GM21423 (cell line): ENCODE measurements around the gene PSAPL1.

ENCODE experiments used
- ATAC-seq: cut with Tn5 transposase; IDR thresholded peaks from one replicate; pipeline ENCODE4 v1.9.1; 2021; ENCODE audit warnings: mild to moderate bottlenecking, moderate library complexity; ENCODE audit not compliant: unreplicated experiment

The PSAPL1 gene

GRCh38 chr4:7384003-7384928 is 50.5 kb downstream of the PSAPL1 start:
- no peak for ATAC-seq

GRCh38 chr4:7383266-7383665 is 51.5 kb downstream of the PSAPL1 start:
- ATAC-seq: no peak

GRCh38 chr4:7382634-7383014 is 52.1 kb downstream of the PSAPL1 start:
- ATAC-seq: no peak

- no peak for ATAC-seq
Observed at GRCh38 chr4:7381890-7382633, 52.7 kb downstream of the PSAPL1 start.

- ATAC-seq: no peak
Observed at GRCh38 chr4:7381221-7381889, 53.4 kb downstream of the PSAPL1 start.
